ENCODE results near the gene NPFF. TPM values are rescaled to one million over a fixed set of nuclear protein-coding genes. Genes with fewer than 3 reads are reported as not detected.

NPFF gene
- total RNA-seq, 1 experiment from 2014 or later = 0.59 TPM

DNA sequence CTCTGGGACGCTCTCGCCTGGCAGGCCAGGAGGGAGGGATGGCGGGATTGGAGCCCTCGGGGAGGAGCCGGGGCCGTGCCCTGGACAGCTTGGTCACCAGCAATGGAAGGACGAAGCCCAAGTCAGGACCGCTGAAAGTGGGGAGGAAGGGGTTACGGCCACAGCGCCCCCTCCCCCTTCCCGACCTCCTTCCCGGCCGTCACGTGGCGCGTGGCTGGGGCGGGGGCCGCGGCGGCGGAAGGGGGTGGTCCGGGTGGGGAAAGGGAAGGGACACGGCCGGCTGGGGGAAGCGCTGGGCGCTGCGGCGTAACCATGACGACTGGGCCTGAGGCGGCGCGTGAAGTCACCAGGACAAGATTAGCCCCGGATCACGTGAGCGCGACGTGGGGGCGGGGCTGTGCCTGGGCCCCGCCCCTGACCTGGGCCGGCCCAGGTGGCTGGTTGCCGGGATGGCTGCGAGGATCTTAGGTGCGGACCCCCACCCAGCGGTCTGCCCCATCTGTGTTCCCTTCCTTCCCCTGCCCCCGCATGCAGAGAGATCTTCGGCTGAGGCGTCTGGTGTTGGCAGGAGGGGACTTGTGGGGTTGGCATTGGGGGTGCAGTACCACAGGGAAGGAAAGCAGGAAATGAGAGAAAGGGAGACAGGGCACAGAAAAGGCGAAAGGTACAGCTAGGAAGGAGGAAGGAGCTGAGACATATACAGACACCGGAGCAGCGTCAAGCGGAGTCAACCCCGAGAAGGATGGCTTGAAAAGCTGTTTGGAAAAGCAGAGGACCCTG is 14.3 kb downstream of the NPFF start:
- peaks cover 46% of the 10 kb centered on the region for H3K4me1 Mint-ChIP-seq
- POLR2A ChIA-PET = interaction anchor here (0.6 to 3.2 kb wide), 5 partner anchors 8 to 281 kb away, joined by 3 to 23 read pairs (median 4); partner anchors contain the start of genes SP1 and TARBP2
- H3K9me3 Mint-ChIP-seq = no peaks in the 10 kb centered on the region
- peak overlapping the region; percentile 99 for H3K27ac Mint-ChIP-seq
- CTCF ChIA-PET = interaction anchor here (0.6 to 4.8 kb wide), 17 partner anchors 11 to 265 kb away, joined by 3 to 39 read pairs (median 5); partner anchors contain the start of genes AAAS, ATF7 and ATP5MC2
- ATAC-seq = peak; percentile 78
- no peaks in the 10 kb centered on the region for H3K27me3 Mint-ChIP-seq (ENCODE audit: low read depth)
- H3K4me3 Mint-ChIP-seq = peak overlapping the region; percentile 88
- H3K36me3 Mint-ChIP-seq = no peaks in the 10 kb centered on the region
- peak; percentile 96 for DNase-seq (ENCODE audit: low spot score)
- TF ChIP-seq GRHL2 (CRISPR knock-in tag; IDR thresholded peaks at IDR 0.05; ENCODE audit: insufficient replicate concordance, severe bottlenecking) (no peak), ZNF263 (CRISPR knock-in tag; IDR thresholded peaks at IDR 0.05; ENCODE audit: low read depth) (no peak), ZBTB21 (CRISPR knock-in tag; IDR thresholded peaks at IDR 0.05; ENCODE audit: borderline replicate concordance) (no peak; the same call in 1 of the 2 replicates), MXD4 (CRISPR knock-in tag; IDR thresholded peaks at IDR 0.05; ENCODE audit: borderline replicate concordance) (no peak), SMAD4 (CRISPR knock-in tag; IDR thresholded peaks at IDR 0.05) (no peak), ZNF671 (CRISPR knock-in tag; IDR thresholded peaks at IDR 0.05) (no peak), NR2C2 (CRISPR knock-in tag; IDR thresholded peaks at IDR 0.05) (no peak), FOXK1 (CRISPR knock-in tag; IDR thresholded peaks at IDR 0.05) (peak; percentile 67; the same call in 1 of the 2 replicates), ETV6 (CRISPR knock-in tag; IDR thresholded peaks at IDR 0.05) (no peak; the same call in 1 of the 2 replicates), SOX15 (CRISPR knock-in tag; IDR thresholded peaks at IDR 0.05) (no peak), ZNF396 (CRISPR knock-in tag; IDR thresholded peaks at IDR 0.05; ENCODE audit: borderline replicate concordance) (no peak), ESRRA (CRISPR knock-in tag; IDR thresholded peaks at IDR 0.05; ENCODE audit: borderline replicate concordance) (no peak), KAT7 (CRISPR knock-in tag; IDR thresholded peaks at IDR 0.05; ENCODE audit: borderline replicate concordance) (no peak), ELF4 (CRISPR knock-in tag; IDR thresholded peaks at IDR 0.05; ENCODE audit: low read depth) (no peak), ZNF416 (CRISPR knock-in tag; IDR thresholded peaks at IDR 0.05) (no peak), RORB (CRISPR knock-in tag; IDR thresholded peaks at IDR 0.05) (no peak), JAZF1 (CRISPR knock-in tag; IDR thresholded peaks at IDR 0.05) (no peak), NR1H2 (CRISPR knock-in tag; IDR thresholded peaks at IDR 0.05) (no peak)
- TF ChIP-seq, protein P1, sequence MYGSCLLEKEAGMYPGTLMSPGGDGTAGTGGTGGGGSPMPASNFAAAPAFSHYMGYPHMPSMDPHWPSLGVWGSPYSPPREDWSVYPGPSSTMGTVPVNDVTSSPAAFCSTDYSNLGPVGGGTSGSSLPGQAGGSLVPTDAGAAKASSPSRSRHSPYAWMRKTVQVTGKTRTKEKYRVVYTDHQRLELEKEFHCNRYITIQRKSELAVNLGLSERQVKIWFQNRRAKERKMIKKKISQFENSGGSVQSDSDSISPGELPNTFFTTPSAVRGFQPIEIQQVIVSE (CRISPR knock-in tag; IDR thresholded peaks at IDR 0.05; ENCODE audit: borderline replicate concordance) = no peak
- TF ChIP-seq, protein P2, sequence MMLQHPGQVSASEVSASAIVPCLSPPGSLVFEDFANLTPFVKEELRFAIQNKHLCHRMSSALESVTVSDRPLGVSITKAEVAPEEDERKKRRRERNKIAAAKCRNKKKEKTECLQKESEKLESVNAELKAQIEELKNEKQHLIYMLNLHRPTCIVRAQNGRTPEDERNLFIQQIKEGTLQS (CRISPR knock-in tag; conservative IDR thresholded peaks at IDR 0.05) = no peak
- TF ChIP-seq, protein P3, sequence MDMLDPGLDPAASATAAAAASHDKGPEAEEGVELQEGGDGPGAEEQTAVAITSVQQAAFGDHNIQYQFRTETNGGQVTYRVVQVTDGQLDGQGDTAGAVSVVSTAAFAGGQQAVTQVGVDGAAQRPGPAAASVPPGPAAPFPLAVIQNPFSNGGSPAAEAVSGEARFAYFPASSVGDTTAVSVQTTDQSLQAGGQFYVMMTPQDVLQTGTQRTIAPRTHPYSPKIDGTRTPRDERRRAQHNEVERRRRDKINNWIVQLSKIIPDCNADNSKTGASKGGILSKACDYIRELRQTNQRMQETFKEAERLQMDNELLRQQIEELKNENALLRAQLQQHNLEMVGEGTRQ (CRISPR knock-in tag; IDR thresholded peaks at IDR 0.05) = peak; percentile 97
- TF ChIP-seq, protein P4, sequence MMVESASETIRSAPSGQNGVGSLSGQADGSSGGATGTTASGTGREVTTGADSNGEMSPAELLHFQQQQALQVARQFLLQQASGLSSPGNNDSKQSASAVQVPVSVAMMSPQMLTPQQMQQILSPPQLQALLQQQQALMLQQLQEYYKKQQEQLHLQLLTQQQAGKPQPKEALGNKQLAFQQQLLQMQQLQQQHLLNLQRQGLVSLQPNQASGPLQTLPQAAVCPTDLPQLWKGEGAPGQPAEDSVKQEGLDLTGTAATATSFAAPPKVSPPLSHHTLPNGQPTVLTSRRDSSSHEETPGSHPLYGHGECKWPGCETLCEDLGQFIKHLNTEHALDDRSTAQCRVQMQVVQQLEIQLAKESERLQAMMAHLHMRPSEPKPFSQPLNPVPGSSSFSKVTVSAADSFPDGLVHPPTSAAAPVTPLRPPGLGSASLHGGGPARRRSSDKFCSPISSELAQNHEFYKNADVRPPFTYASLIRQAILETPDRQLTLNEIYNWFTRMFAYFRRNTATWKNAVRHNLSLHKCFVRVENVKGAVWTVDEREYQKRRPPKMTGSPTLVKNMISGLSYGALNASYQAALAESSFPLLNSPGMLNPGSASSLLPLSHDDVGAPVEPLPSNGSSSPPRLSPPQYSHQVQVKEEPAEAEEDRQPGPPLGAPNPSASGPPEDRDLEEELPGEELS (CRISPR knock-in tag; IDR thresholded peaks at IDR 0.05) = 0 out of 2 replicates have a peak, but pooled peaks have one; percentile 60
- TF ChIP-seq, protein P5, sequence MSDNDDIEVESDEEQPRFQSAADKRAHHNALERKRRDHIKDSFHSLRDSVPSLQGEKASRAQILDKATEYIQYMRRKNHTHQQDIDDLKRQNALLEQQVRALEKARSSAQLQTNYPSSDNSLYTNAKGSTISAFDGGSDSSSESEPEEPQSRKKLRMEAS (CRISPR knock-in tag; IDR thresholded peaks at IDR 0.05) = peak; percentile 45; the same call in 1 of the 2 replicates
- TF ChIP-seq, protein P6, sequence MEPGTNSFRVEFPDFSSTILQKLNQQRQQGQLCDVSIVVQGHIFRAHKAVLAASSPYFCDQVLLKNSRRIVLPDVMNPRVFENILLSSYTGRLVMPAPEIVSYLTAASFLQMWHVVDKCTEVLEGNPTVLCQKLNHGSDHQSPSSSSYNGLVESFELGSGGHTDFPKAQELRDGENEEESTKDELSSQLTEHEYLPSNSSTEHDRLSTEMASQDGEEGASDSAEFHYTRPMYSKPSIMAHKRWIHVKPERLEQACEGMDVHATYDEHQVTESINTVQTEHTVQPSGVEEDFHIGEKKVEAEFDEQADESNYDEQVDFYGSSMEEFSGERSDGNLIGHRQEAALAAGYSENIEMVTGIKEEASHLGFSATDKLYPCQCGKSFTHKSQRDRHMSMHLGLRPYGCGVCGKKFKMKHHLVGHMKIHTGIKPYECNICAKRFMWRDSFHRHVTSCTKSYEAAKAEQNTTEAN (CRISPR knock-in tag; IDR thresholded peaks at IDR 0.05) = 0 out of 2 replicates have a peak, but pooled peaks have one; percentile 55
- TF ChIP-seq, protein P7, sequence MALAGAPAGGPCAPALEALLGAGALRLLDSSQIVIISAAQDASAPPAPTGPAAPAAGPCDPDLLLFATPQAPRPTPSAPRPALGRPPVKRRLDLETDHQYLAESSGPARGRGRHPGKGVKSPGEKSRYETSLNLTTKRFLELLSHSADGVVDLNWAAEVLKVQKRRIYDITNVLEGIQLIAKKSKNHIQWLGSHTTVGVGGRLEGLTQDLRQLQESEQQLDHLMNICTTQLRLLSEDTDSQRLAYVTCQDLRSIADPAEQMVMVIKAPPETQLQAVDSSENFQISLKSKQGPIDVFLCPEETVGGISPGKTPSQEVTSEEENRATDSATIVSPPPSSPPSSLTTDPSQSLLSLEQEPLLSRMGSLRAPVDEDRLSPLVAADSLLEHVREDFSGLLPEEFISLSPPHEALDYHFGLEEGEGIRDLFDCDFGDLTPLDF (CRISPR knock-in tag; IDR thresholded peaks at IDR 0.05) = no peak
- TF ChIP-seq, protein P8, sequence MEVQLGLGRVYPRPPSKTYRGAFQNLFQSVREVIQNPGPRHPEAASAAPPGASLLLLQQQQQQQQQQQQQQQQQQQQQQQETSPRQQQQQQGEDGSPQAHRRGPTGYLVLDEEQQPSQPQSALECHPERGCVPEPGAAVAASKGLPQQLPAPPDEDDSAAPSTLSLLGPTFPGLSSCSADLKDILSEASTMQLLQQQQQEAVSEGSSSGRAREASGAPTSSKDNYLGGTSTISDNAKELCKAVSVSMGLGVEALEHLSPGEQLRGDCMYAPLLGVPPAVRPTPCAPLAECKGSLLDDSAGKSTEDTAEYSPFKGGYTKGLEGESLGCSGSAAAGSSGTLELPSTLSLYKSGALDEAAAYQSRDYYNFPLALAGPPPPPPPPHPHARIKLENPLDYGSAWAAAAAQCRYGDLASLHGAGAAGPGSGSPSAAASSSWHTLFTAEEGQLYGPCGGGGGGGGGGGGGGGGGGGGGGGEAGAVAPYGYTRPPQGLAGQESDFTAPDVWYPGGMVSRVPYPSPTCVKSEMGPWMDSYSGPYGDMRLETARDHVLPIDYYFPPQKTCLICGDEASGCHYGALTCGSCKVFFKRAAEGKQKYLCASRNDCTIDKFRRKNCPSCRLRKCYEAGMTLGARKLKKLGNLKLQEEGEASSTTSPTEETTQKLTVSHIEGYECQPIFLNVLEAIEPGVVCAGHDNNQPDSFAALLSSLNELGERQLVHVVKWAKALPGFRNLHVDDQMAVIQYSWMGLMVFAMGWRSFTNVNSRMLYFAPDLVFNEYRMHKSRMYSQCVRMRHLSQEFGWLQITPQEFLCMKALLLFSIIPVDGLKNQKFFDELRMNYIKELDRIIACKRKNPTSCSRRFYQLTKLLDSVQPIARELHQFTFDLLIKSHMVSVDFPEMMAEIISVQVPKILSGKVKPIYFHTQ (CRISPR knock-in tag; IDR thresholded peaks at IDR 0.05) = no peak
- TF ChIP-seq, protein P9, sequence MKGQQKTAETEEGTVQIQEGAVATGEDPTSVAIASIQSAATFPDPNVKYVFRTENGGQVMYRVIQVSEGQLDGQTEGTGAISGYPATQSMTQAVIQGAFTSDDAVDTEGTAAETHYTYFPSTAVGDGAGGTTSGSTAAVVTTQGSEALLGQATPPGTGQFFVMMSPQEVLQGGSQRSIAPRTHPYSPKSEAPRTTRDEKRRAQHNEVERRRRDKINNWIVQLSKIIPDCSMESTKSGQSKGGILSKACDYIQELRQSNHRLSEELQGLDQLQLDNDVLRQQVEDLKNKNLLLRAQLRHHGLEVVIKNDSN (CRISPR knock-in tag; IDR thresholded peaks at IDR 0.05) = peak; percentile 95
